Ascending aorta (tissue), 2 donors: ENCODE results near the gene PDPK1. TPM values are rescaled to one million over a fixed set of nuclear protein-coding genes. Genes with fewer than 3 reads are reported as not detected.

Source experiments
- DNase-seq, 2 donors: peaks; one replicate each; pipeline ENCODE4 v3.0.0-alpha.2; 2019; ENCODE audit warnings: low spot score in 2 of 2
- H3K27ac ChIP-seq, 2 donors: fragments of 200-600 bp; sonication (generic); one replicate each; pipeline ENCODE4 v1.5.1; 2016 to 2017; ENCODE audit warnings: mild to moderate bottlenecking in 1 of 2
- H3K27me3 ChIP-seq: fragments of 200-600 bp; sonication (generic); one replicate; pipeline ENCODE4 v1.5.1; 2017
- H3K36me3 ChIP-seq, 2 donors: fragments of 200-600 bp; sonication (generic); one replicate each; pipeline ENCODE4 v1.5.1; 2016
- H3K4me1 ChIP-seq, 2 donors: fragments of 200-600 bp; sonication (generic); one replicate each; pipeline ENCODE4 v1.5.1; 2016 to 2017; ENCODE audit warnings: mild to moderate bottlenecking in 1 of 2
- H3K4me3 ChIP-seq, 2 donors: fragments of 200-600 bp; sonication (generic); one replicate each; pipeline ENCODE4 v1.5.1; 2016 to 2017; ENCODE audit warnings: mild to moderate bottlenecking in 1 of 2
- H3K9me3 ChIP-seq, 2 donors: fragments of 200-600 bp; sonication (generic); one replicate each; pipeline ENCODE4 v1.5.1; 2016
- CTCF ChIP-seq, 3 experiments: fragments of 200-600 bp in 2 of 3; fragments of 450-650 bp in 1 of 3; sonication (generic) in 2 of 3; IDR thresholded peaks; one replicate each; pipeline ENCODE4 v1.5.1; 2016 to 2019; ENCODE audit warnings: antibody characterized with exemption in 3 of 3, mild to moderate bottlenecking in 1 of 3, moderate library complexity in 1 of 3
- intact Hi-C: fragments of 100-400 bp; cut with DNase I; formaldehyde crosslinking; loops from one replicate; pipeline ENCODE4 v1.15.1; 2023
- total RNA-seq: library from RNA; depleted of rRNA; stranded (reverse); fragments of >200 nt; gene quantifications from one replicate; pipeline ENCODE4 v1.1.0, GENCODE V29; 2016

The PDPK1 gene
- total RNA-seq, 1 donor from 2014 or later = 23.2 TPM

GRCh38 chr16:2518823-2519710 lies 18.8 kb upstream of the PDPK1 start:
- no peak for TF ChIP-seq CTCF (IDR thresholded peaks at IDR 0.05)
- Histone ChIP-seq H3K27me3 (no peaks in the 10 kb centered on the region), H3K36me3 (peaks cover 5 to 20% of the 10 kb centered on the region in 2 donors), H3K27ac (peak overlapping the region; percentile 77 to 80), H3K4me1 (peaks cover 12 to 56% of the 10 kb centered on the region in 2 donors), H3K4me3 (peak overlapping the region in 1 of 2 donors; percentile 87), H3K9me3 (no peaks in the 10 kb centered on the region)
- intact Hi-C loops = loop anchor here (10.0 kb wide), 2 partner anchors 256 to 554 kb away; partner anchors contain the start of genes ELOB, RNF151 and RPS2
- DNase-seq = no peak

- Histone ChIP-seq H3K27ac (peak overlapping the region; percentile 77 to 80), H3K4me3 (peak overlapping the region; percentile 19 to 87), H3K36me3 (peaks cover 6 to 25% of the 10 kb centered on the region in 2 donors), H3K27me3 (no peaks in the 10 kb centered on the region), H3K4me1 (peaks cover 12 to 56% of the 10 kb centered on the region in 2 donors), H3K9me3 (no peaks in the 10 kb centered on the region)
- no peak for TF ChIP-seq CTCF (IDR thresholded peaks at IDR 0.05)
- no peak for DNase-seq
- intact Hi-C loops = loop anchor here (10.0 kb wide), 2 partner anchors 255 to 555 kb away; partner anchors contain the start of genes ELOB, RNF151 and RPS2
These were observed 18.1 kb upstream of the PDPK1 start for GRCh38 chr16:2519711-2520080.

- intact Hi-C loops = no loop called here
- no peaks in the 10 kb centered on the region for H3K9me3 ChIP-seq
- peak in 1 of 2 donors; percentile 93 for DNase-seq
- peak within 1 kb of the TSS; percentile 83 to 87 for H3K4me3 ChIP-seq
- peak within 1 kb of the TSS; percentile 77 to 80 for H3K27ac ChIP-seq
- peaks cover 12 to 30% of the 10 kb centered on the region in 2 donors for H3K36me3 ChIP-seq
- H3K27me3 ChIP-seq = no peaks in the 10 kb centered on the region
- peaks cover 12 to 51% of the 10 kb centered on the region in 2 donors for H3K4me1 ChIP-seq
- no peak for TF ChIP-seq CTCF (IDR thresholded peaks at IDR 0.05)
These were observed 17.6 kb upstream of the PDPK1 start, which contains the start of gene AMDHD2 for GRCh38 chr16:2520097-2520783. Gene AMDHD2 (plus strand): TSS chr16:2520371. CDS start chr16:2520459, 88 bp downstream.

- Histone ChIP-seq H3K27ac (peak overlapping the region; percentile 51 to 77), H3K27me3 (no peaks in the 10 kb centered on the region), H3K4me3 (peak overlapping the region; percentile 83 to 87), H3K36me3 (peaks cover 12 to 33% of the 10 kb centered on the region in 2 donors), H3K4me1 (peaks cover 8 to 47% of the 10 kb centered on the region in 2 donors), H3K9me3 (no peaks in the 10 kb centered on the region)
- intact Hi-C loops = no loop called here
- no peak for TF ChIP-seq CTCF (IDR thresholded peaks at IDR 0.05)
- DNase-seq = no peak
These were observed 16.9 kb upstream of the PDPK1 start for GRCh38 chr16:2520784-2521531.

GRCh38 chr16:2523801-2524231 lies 14.0 kb upstream of the PDPK1 start:
- peaks cover 28 to 55% of the 10 kb centered on the region in 2 donors for H3K36me3 ChIP-seq

More at GRCh38 chr16:2523801-2524231, 14.0 kb upstream of the PDPK1 start:
- H3K9me3 ChIP-seq = no peaks in the 10 kb centered on the region
- no peak overlapping the region for H3K27ac ChIP-seq
- no peaks in the 10 kb centered on the region for H3K27me3 ChIP-seq
- no peak overlapping the region for H3K4me3 ChIP-seq
- H3K4me1 ChIP-seq = peaks cover 0 to 19% of the 10 kb centered on the region in 2 donors
- no peak for DNase-seq
- intact Hi-C loops = no loop called here
- no peak for TF ChIP-seq CTCF (IDR thresholded peaks at IDR 0.05)
